GM23248 (cell line): ENCODE results near the gene EFCAB7.

Experiments
- EZH2 ChIP-seq: fragments of 200-600 bp; sonication (generic); IDR thresholded peaks from 2 replicates; pipeline ENCODE4 v1.6.1; 2018; ENCODE audit warnings: antibody characterized with exemption, mild to moderate bottlenecking; ENCODE audit not compliant: insufficient read depth, poor library complexity, severe bottlenecking
- EZH2phosphoT487 ChIP-seq: fragments of 200-600 bp; sonication (generic); IDR thresholded peaks from 2 replicates; pipeline ENCODE4 v1.6.1; 2018; ENCODE audit warnings: antibody characterized with exemption, moderate library complexity, mild to moderate bottlenecking, low read depth; ENCODE audit not compliant: insufficient read depth

- TF ChIP-seq EZH2 (no peak), EZH2phosphoT487 (no peak)
Observed at GRCh38 chr1:63557365-63557987, 34.2 kb downstream of the EFCAB7 start.
